ENCODE results near the gene CBX5.
"Not testable (repeated sequence)": the region's sequence is repeated elsewhere in the genome, so short reads cannot be mapped to it uniquely, and the experiment has no call there.

The CBX5 gene

GRCh38 chr12:54270345-54270744 is 9.6 kb downstream of the CBX5 start:
- no peak for DNase-seq

- DNase-seq: no peak
Measured at GRCh38 chr12:54266852-54267251, 13.1 kb downstream of the CBX5 start.

- no peak for DNase-seq
Measured at GRCh38 chr12:54265364-54265812, 14.5 kb downstream of the CBX5 start.

GRCh38 chr12:54262403-54262925 is 17.5 kb downstream of the CBX5 start:
- DNase-seq: peak in 1 of 56 donors; percentile 11

DNA sequence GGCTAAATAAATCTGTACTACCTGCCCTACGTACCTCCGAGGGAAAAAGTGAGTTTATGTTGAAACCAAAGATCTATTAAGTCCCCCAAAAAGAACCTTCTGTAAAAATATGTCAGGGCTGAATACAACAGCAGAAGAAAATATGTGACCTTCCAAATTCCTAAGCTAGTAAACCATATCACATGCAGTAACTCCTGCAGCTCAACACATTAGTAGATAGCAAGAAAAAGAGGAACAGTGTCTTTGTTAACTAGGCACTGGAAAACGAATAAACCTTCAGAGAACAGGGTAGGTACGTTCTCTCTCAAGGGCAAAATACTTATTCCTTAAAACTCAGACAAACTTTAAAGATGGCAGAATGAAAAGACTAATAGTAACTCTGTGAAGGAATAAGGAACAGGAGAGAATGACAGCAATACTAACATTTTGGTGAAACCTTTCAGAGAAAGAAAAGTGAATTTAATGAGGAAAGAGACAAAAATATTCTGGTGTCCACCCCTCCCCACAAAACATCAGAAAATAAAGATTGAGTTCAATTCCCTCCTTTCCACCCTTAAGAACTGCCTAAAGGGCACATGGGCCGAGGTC is 18.0 kb downstream of the CBX5 start:
- no peak for DNase-seq

DNA sequence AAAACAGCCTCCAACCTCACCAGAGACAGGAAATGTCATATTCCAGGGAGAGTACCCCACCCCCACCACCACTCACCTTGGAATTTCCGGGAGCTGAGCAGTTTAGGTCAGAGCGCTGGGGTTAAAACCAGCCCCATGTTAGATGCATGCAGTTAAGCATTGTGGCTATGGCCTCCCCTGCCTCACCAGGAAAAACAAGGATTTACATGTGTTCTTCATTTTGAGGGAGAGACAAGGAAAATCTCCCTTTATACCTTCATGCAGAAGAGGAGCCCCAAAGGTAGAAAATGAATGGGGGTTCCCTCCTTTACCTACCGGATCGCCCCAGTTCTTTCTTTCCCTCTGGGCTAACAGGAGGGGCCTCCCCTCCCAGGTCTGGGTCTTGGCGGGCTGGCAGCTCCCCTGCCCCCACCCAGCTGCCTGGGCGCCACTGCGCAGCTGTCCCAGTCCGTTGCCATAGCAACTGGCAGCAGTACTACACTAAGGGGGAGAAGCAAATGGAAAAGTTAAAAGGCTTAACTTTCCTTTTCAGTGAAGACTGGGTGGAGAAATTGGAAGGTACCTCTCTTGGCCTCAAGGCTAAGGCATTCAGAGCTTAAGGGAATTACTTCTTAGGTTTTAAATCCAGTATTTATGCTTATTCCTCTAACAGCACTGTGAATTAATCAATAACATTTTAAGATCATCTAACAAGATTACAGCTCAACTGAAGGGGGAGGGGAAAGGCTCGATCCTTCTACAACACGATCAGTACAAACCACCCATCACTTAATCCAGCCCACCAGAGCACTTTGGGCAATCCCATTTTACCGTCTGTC is 20.5 kb downstream of the CBX5 start:
- peak in 55 of 56 donors; percentile 19 to 88 (median 71) for DNase-seq

DNA sequence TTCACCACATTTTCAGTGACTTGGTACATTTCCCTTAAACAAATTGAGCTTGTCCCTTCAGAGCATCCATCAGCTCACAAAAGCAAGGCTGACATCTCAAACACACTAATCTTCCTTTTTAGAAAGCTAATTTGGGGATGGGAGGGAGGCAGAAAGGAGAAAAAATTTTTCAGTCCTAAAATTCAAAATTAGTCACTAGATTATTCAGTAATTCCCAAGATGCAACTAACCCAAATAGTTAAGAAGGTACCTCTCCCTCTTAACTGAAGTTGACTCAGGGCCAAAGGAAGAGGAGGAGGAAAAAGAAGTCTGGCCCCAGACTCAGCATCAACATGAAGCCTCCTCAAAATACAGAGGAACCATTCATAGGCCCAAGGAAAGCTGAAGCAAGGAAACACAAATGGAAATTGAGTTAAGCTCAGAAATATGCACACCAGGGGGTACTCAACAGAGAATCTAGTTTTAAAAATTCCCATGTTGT is 21.7 kb downstream of the CBX5 start:
- DNase-seq: peak in 1 of 56 donors; percentile 13

DNA sequence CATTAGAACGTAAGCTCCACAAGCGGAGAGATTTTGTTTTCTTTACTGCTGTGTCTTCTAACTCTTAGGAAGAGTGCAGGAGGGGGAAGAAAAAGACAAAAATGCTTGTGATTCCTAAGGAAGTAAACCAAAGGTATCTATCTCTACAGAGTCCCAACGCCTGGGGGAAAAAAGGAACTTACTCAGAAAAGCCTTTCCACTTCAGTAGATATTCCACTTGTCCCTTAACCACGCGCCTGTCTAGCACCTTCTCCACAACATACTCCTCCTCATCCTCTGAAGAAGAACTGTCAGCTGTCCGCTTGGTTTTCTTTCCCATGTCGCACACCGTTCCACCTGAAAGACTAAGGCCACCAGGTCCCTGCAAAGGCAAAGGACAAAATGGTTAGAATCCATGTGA is 22.6 kb downstream of the CBX5 start:
- no peak for DNase-seq

GRCh38 chr12:54253240-54253639 is 26.7 kb downstream of the CBX5 start:
- no peak for DNase-seq

- DNase-seq: no peak
Measured at GRCh38 chr12:54251667-54252284, 28.1 kb downstream of the CBX5 start.

GRCh38 chr12:54249489-54249888 is 30.4 kb downstream of the CBX5 start:
- no peak for DNase-seq

DNA sequence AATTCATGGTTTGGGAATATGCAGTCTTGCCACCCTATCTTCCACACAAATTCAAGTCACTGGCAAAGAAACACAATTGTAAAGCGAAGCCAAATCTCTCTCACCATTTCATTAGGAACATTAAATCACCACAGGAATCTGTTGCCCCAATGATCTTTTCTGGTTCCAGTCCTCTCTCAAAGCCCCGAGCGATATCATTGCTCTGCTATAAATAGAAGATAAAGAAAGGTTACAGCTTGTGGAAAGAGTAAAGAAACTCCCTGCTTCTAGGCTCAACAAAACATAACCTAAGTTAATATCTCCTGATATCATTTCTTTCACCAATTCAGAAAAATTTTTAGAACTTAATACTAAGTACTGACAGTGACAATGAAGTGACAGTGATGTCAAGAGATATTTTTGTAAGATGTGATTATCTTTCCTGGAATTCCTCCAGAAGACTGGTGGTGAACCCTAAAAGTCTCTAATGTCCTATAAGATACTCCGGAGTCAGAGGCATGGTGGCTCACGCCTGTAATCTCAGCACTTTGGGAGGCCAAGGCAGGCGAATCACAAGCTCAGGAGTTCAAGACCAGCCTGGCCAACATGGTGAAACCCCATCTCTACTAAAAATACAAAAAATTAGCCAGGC is 33.8 kb downstream of the CBX5 start:
- DNase-seq: no peak

DNA sequence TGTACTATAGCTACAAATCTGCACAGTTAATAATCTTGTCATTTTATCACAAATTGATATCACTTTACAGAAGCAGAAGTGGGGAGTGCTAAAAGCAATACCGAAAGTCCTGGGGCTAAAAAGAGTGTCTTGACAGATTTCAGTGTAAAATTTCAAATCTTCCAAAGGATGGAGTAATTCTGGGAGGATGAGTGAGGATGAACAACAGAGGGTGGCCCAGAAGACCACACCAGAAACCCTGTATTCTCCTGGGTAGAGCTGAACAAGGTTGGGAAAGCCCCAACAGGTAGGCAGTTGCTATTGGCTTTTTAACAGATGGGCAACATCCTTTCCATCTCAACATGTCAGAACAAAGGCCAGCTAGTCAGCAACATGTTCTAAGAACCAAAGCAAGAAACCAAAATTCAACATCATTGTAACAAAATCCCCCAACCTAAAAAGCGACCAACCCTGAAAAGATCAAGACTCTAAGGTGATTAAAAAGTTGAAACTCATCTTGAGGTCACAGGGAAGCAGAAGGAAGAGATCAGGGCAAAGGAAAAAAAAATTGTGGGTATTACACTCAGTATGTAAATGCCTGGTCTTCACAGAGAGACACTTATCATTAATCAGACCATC is 38.8 kb downstream of the CBX5 start:
- no peak for DNase-seq

- DNase-seq: no peak
Measured at GRCh38 chr12:54240129-54240528, 39.8 kb downstream of the CBX5 start.

GRCh38 chr12:54239620-54240019 is 40.3 kb downstream of the CBX5 start:
- DNase-seq: no peak

DNA sequence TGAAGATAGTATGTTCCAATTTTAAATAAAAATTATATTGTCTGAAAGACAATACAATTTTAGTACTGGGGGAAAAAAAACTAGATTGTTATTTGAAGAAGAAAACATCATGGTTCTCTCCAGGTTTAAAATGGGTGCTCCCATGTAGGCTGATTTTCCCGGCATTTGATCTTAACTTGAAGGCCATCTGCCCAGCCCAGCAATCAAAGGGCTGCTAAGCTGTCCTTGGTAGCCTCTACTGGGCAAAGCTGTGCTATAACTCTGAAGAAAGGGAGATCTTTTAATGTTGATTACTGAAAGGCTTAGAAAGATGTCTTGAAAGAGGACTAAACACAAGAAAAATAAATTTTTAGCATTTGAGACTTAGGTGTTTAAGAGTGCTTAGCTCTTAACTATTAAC is 41.4 kb downstream of the CBX5 start:
- DNase-seq: no peak

- no peak for DNase-seq
Measured at GRCh38 chr12:54232790-54233189, 47.1 kb downstream of the CBX5 start.

DNA sequence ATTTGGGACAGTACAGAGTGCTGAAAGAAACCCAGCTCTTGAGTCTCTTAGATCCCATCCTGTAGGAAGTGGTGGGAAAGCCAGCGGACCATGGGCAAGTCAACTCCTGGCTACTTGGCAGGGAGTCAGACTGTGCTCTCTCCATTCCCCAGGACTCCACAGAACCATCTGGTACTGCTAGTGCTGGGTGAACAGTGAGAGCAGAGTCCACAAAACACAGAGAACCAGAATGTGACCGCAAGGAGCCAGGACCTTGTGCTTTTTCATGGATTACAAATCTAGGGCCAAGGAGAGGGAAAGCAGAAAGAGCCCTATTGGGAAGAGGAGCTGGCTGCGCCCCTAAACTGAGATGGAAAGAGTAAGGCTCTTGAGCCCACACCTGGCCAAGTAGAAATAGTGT is 48.7 kb downstream of the CBX5 start:
- not testable (repeated sequence) for DNase-seq

- no peak for DNase-seq
Measured at GRCh38 chr12:54230555-54230954, 49.4 kb downstream of the CBX5 start.

- DNase-seq: peak in 5 of 56 donors; percentile 3 to 24 (median 15)
Measured at GRCh38 chr12:54229624-54230212, 50.2 kb downstream of the CBX5 start.

DNA sequence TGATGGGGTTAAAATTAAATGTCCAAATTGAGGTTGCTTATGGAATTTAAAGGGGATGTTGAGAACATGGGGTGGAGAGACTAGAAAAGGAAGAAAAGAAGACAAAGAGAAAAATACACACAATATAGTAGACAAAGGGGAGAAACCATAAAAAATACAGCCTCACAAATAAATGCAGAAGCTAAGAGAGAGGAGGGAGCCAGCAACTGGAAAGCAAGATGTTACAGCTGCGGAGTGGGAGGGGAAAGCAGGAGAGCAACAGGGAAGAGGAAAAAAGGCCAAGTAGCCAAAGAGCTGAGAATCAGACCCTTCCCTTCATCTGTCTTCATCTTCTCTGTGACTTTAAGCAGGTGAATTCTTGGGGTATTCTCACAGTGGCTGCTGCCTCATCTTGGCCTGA is 51.5 kb downstream of the CBX5 start:
- no peak for DNase-seq

Measured in amygdala (tissue), 56 donors.